WTC11 (cell line): ENCODE data around the gene HPCAL1. TPM values are rescaled to one million over a fixed set of nuclear protein-coding genes. Genes with fewer than 3 reads are reported as not detected.

Experiments
- ATAC-seq: fragments of 200-7000 bp; cut with Tn5 transposase; 2 replicates; pipeline ENCODE4 v1.10.0; 2021; ENCODE audit warnings: mild to moderate bottlenecking, moderate library complexity
- CTCF ChIA-PET: fragments of 300-600 bp; sonication (Branson Sonifier 250); formaldehyde crosslinking; loops from one replicate; lab custom pipeline; 2021; ENCODE audit warnings: antibody characterized with exemption; lab: Charles Lee
- POLR2A ChIA-PET: fragments of 350-600 bp; sonication (Branson Sonifier 250); formaldehyde crosslinking; loops from one replicate; lab custom pipeline; 2021; ENCODE audit warnings: antibody characterized with exemption; lab: Charles Lee
- DNase-seq: peaks from one replicate; pipeline ENCODE4 v3.0.0; 2021; ENCODE audit warnings: low spot score
- H3K27ac Mint-ChIP-seq: 2 replicates; pipeline ENCODE4 v1.8.0; 2021; ENCODE audit warnings: mixed read lengths
- H3K27me3 Mint-ChIP-seq: 2 replicates; pipeline ENCODE4 v1.8.0; 2021; ENCODE audit warnings: low read depth, mild to moderate bottlenecking, moderate library complexity, mixed read lengths
- H3K36me3 Mint-ChIP-seq: 2 replicates; pipeline ENCODE4 v1.8.0; 2021; ENCODE audit warnings: mixed read lengths
- H3K4me1 Mint-ChIP-seq: 2 replicates; pipeline ENCODE4 v1.8.0; 2022; ENCODE audit warnings: mixed read lengths
- H3K4me3 Mint-ChIP-seq: 2 replicates; pipeline ENCODE4 v1.8.0; 2021; ENCODE audit warnings: mild to moderate bottlenecking, moderate library complexity, mixed read lengths
- H3K9me3 Mint-ChIP-seq: 2 replicates; pipeline ENCODE4 v1.8.0; 2021; ENCODE audit warnings: mixed read lengths
- AFF4 ChIP-seq: sonication (generic); formaldehyde crosslinking; IDR thresholded peaks from 2 replicates; pipeline ENCODE4 v1.8.1; 2023; ENCODE audit warnings: mild to moderate bottlenecking, missing genetic modification reagents, borderline replicate concordance
- ATF6 ChIP-seq: sonication (generic); formaldehyde crosslinking; IDR thresholded peaks from 2 replicates; pipeline ENCODE4 v1.8.1; 2023; ENCODE audit warnings: mild to moderate bottlenecking, missing genetic modification reagents
- CBFB ChIP-seq: sonication (generic); formaldehyde crosslinking; IDR thresholded peaks from 2 replicates; pipeline ENCODE4 v1.8.1; 2022; ENCODE audit warnings: mild to moderate bottlenecking, low read depth, missing genetic modification reagents
- CDX4 ChIP-seq: fragments of 250-450 bp; sonication (Bioruptor Pico); IDR thresholded peaks from 2 replicates; pipeline ENCODE4 v1.9.0; 2021; ENCODE audit warnings: moderate library complexity, mild to moderate bottlenecking, inconsistent platforms, borderline replicate concordance
- E2F4 ChIP-seq: sonication (generic); formaldehyde crosslinking; IDR thresholded peaks from 2 replicates; pipeline ENCODE4 v1.8.1; 2022; ENCODE audit warnings: low read depth, mild to moderate bottlenecking, moderate library complexity, missing genetic modification reagents, borderline replicate concordance
- ERG ChIP-seq: fragments of 250-450 bp; sonication (Bioruptor Pico); IDR thresholded peaks from 2 replicates; pipeline ENCODE4 v1.8.0; 2021; ENCODE audit warnings: mild to moderate bottlenecking
- HMGA2 ChIP-seq: fragments of 250-450 bp; sonication (Bioruptor Pico); IDR thresholded peaks from 2 replicates; pipeline ENCODE4 v1.4.0; 2021; ENCODE audit warnings: mild to moderate bottlenecking, moderate library complexity
- IRF2 ChIP-seq: sonication (generic); formaldehyde crosslinking; IDR thresholded peaks from 2 replicates; pipeline ENCODE4 v1.8.0; 2022; ENCODE audit warnings: low read depth, missing genetic modification reagents, borderline replicate concordance
- MLX ChIP-seq: sonication (generic); formaldehyde crosslinking; IDR thresholded peaks from 2 replicates; pipeline ENCODE4 v1.8.1; 2023; ENCODE audit warnings: mild to moderate bottlenecking, missing genetic modification reagents, moderate library complexity
- NFYB ChIP-seq: sonication (generic); formaldehyde crosslinking; conservative IDR thresholded peaks from 2 replicates; pipeline ENCODE4 v1.8.0; 2022; ENCODE audit warnings: low read depth, missing genetic modification reagents
- NR2C2 ChIP-seq: sonication (generic); formaldehyde crosslinking; IDR thresholded peaks from 2 replicates; pipeline ENCODE4 v1.8.0; 2022; ENCODE audit warnings: mild to moderate bottlenecking, missing genetic modification reagents
- PRDM15 ChIP-seq: sonication (generic); formaldehyde crosslinking; IDR thresholded peaks from 2 replicates; pipeline ENCODE4 v1.8.0; 2022; ENCODE audit warnings: missing genetic modification reagents
- SOX15 ChIP-seq: fragments of 250-450 bp; sonication (Bioruptor Pico); IDR thresholded peaks from 2 replicates; pipeline ENCODE4 v1.9.0; 2021; ENCODE audit warnings: mild to moderate bottlenecking
- TCF7 ChIP-seq: sonication (generic); formaldehyde crosslinking; IDR thresholded peaks from 2 replicates; pipeline ENCODE4 v1.8.0; 2022; ENCODE audit warnings: mild to moderate bottlenecking, low read depth, missing genetic modification reagents, moderate library complexity
- USF1 ChIP-seq: sonication (generic); formaldehyde crosslinking; IDR thresholded peaks from 2 replicates; pipeline ENCODE4 v1.8.0; 2022; ENCODE audit warnings: mild to moderate bottlenecking, missing genetic modification reagents
- total RNA-seq: library from RNA; stranded (reverse); gene quantifications from 3 replicates; pipeline ENCODE4 v1.2.3, GENCODE V29; 2021

HPCAL1 gene
- total RNA-seq, 1 experiment from 2014 or later: 11.8 TPM

GRCh38 chr2:10310309-10310888 is 7.7 kb downstream of the HPCAL1 start:
- H3K4me3 Mint-ChIP-seq: no peak overlapping the region
- CTCF ChIA-PET: interaction anchor here (2.2 kb wide), 1 partner anchor 99 kb away, joined by 9 read pairs; no protein-coding TSS in a partner anchor
- ATAC-seq (no peak), DNase-seq (no peak)
- H3K4me1 Mint-ChIP-seq: peaks cover 4% of the 10 kb centered on the region
- H3K27me3 Mint-ChIP-seq: peaks cover 24% of the 10 kb centered on the region
- no peaks in the 10 kb centered on the region for H3K36me3 Mint-ChIP-seq
- no peak overlapping the region for H3K27ac Mint-ChIP-seq
- POLR2A ChIA-PET: no interaction called here
- H3K9me3 Mint-ChIP-seq: no peaks in the 10 kb centered on the region
- TF ChIP-seq NFYB (no peak), NR2C2 (CRISPR knock-in tag) (no peak), USF1 (CRISPR knock-in tag) (no peak), CBFB (CRISPR knock-in tag) (no peak), HMGA2 (CRISPR knock-in tag) (no peak), TCF7 (CRISPR knock-in tag) (no peak), ERG (no peak), IRF2 (no peak), MLX (CRISPR knock-in tag) (no peak), ATF6 (CRISPR knock-in tag) (no peak), CDX4 (CRISPR knock-in tag) (no peak), E2F4 (CRISPR knock-in tag) (no peak), AFF4 (CRISPR knock-in tag) (no peak), SOX15 (CRISPR knock-in tag) (no peak), PRDM15 (no peak)
